Measurements from ENCODE around the gene NTN5.
"Not testable (repeated sequence)": the region's sequence is repeated elsewhere in the genome, so short reads cannot be mapped to it uniquely, and the experiment has no call there.

Gene NTN5

GRCh38 chr19:48672994-48673393 is at the start of gene NTN5:
TSS of gene NTN5 (minus strand) at chr19:48673017. CDS start at chr19:48670986, 2,031 bp downstream.
- no peak for DNase-seq (ENCODE audit: low spot score)

GRCh38 chr19:48722196-48722708 is 49.4 kb upstream of the NTN5 start:
- DNase-seq (ENCODE audit: low spot score): no peak

DNA sequence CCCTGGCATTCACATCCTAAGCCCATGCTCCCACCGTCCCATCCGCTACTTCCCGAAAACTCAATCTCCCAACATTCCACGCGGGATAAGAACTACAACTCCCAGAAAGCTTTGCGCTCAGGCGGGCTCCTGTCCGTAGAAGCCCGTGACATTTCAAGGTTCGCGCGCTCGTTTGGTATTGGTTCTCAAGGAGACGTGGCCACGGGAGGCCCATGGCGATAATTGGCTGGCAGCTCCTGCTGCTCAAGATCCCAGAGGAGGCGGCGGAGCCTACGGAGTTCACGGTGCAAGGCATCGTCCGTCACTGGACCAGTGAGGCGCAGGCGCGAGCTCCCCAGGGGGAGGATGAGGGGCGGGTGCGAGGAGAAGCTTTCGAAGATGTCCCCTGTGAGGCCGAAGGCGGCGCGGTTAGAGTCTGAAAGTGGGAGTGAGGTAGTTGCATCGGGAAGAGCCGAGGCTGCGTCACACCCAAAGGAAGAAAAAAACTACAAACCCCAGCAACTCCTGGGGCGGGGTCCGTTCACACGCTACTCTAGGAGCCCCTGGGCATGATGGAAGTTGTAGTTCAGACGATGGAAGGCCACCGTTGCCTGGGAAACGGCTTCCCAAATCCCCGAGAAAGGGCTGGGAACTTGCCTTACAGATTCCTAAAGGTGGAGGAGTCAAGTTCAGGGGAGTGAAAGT is 47.9 kb upstream of the NTN5 start:
- DNase-seq (ENCODE audit: low spot score): peak; percentile 98

DNA sequence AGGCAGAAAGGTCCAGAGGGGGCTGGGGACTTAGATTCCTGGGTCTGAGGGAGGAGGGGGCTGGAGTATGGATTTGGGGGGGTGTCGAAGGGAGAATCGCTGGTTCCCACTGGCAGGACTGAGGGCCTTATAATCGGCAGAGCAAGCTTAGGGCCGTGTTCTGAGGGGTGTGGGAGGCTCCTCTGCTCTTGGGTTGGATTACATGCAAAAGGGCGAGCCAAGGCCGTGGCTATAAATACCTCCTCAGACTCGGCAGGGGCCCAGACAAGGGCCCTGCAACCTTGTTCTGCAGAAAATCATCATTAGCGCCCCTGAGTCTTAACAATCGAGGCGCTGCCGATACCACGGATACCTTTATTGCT is 47.4 kb upstream of the NTN5 start:
- no peak for DNase-seq (ENCODE audit: low spot score)

- DNase-seq (ENCODE audit: low spot score): no peak
These were observed 46.7 kb upstream of the NTN5 start, which contains the start of gene MAMSTR for GRCh38 chr19:48719263-48720171. TSS of gene MAMSTR (minus strand) at chr19:48719725. CDS start at chr19:48719031, 694 bp downstream.

DNA sequence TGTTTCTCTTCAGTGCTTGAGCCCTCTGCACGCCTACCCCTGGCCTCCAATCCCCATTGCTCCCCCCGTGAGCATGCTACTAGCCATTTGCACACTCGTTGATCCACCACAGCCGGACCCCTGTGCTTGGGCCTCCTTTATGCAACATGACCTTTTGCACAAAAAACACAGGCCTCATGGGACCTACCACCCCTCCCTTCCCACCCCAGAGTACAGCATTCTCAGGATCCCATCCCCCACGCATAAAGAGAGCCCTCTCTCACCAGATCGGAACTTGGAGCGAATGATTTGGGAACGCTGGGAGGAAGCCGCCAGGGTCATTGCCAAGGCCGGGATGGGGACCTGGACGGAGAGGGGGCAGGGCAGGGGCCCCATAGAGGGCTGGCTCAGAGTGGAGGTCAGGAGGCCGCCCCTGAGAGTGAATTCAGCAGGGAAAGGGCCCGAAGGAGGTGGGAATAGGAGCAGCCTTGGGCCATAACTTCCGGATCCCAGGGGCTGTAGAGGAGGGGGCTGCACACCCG is 46.0 kb upstream of the NTN5 start:
- DNase-seq (ENCODE audit: low spot score): no peak

GRCh38 chr19:48718106-48718505 is 45.3 kb upstream of the NTN5 start:
- not testable (repeated sequence) for DNase-seq (ENCODE audit: low spot score)

GRCh38 chr19:48716562-48717291 is 43.9 kb upstream of the NTN5 start:
- no peak for DNase-seq (ENCODE audit: low spot score)

GRCh38 chr19:48715681-48716171 is 42.9 kb upstream of the NTN5 start:
- no peak for DNase-seq (ENCODE audit: low spot score)

DNA sequence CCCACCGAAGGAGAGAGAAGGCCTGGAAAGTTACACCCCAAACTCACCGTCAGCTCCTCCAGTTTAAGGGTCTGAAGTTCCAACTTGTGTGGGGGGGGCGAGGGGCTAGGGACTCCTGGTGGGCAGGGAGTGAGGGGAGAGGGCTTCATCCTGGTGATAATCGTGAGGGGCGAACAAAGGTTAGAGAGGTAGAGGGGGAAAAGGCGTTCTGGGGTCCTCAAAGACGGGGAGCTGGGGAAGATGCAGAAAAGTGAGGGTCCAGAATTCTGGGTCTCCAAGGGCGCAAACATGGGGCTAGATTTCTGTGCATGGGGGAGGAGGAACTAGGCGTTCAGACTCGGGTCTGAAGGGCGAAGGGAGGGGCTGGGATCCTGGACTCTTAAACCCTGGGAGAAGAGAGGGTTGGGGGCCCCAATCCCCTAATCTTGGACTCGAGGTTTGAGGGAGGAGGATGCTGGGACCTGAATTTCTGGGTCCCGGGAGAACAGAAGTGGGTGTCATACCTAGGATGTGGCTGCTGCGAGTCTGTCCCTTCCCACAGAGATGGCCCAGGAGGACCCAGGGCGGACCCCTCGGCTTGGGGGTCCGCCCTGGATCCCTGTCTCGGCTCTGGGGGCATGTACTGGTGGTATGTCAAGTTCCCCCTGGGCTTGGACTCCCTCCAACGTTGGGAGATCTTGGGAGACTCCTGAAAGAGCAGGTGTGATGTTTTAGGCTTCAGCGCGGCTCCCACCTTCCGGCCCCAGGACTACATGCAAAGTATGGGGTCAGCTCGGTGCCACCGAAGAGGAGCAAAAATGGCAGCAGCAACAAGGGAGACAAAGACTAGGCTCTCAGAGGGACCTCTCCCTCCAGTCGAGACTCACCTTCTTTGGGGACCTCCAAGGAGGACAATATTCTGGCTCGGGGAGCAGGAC is 42.2 kb upstream of the NTN5 start:
- no peak for DNase-seq (ENCODE audit: low spot score)

DNA sequence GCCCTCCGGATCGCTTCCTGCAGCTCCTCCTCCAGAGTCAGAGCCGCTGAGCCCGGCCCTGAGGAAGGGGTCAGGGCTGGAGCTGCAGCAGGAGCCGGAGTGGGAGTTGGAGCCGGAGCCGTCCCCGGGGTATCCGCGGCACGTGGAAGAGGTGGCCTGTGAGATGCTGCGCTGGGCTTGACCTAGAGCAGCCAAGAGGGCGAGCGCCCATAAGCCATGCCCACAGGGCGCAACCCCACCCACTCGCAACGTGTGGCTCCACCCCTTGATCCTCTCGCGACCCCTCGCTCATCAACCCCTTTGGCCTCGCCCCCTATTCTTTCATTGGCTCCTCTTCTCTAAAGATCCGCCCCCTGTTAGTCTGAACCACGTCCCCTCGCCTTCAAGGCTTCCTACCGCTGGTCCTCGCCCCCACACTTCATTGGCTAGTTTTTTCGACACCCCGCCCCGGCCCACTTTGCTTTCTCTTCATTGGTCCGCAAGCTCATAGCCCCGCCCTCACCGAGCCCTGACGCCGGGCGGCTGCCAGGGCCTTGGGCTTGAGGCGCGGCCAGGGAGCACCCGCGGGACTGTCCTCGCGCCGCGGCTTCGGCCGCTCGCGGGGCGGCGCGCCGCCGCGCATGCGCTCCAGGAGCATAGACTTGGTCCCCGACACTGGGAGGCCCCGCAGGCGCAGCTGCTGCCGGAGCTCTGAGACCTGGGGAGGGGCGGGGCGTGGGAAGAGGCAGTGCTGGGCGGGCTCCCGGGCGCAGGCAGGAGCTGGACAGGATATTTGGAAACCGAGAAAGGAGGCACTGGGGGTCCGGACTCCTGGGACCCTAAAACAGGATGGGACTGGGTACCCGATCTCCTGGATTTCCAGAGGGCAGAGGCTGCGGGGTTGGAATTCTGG is 41.3 kb upstream of the NTN5 start:
- DNase-seq (ENCODE audit: low spot score): peak; percentile 100

- DNase-seq (ENCODE audit: low spot score): peak; percentile 44
These were observed 40.4 kb upstream of the NTN5 start for GRCh38 chr19:48713041-48713863.

DNA sequence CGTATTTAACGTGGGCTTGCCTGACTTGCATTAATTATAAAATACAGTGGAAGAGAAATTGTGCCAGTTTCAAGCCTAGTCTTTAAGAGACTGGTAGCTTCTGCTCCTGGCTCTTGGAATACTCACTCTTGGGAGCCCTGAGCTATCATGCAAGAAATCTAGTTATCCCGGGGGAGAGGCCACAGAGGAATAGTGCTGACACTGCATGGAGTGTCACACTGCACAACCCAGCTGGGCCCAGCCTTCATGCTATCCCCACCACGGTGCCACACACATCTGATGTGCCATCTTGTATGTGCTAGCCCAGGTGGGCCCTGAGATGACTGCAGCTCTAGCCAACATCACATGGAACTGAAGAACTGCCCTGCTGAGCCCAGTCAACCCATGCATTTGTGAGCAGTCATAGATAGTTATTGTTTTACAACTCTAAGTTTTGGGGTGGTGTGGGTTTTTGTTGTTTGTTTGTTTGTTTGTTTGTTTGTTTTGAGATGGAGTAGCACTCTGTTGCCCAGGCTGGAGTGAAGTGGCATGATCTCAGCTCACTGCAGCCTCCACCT is 38.4 kb upstream of the NTN5 start:
- no peak for DNase-seq (ENCODE audit: low spot score)

DNA sequence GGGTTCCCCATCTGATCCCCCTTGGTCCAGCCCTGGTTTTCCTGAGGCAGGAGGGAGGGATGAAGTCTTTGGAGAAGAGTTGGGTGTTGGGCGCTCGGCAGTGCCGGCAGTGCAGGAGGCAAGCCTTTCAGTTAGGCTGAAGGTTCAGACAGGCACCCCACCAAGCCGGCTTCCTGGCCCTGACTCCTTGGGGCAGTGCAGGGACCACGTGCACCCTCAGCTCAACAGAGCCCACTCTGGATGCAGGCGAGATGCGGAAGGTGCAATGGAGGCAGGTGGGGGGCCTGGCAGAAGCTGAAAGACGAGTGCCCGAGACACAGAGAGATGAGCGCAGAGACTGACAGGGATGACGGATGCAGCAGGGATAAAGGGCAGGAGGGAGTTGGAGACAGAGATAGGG is 35.7 kb upstream of the NTN5 start:
- no peak for DNase-seq (ENCODE audit: low spot score)

DNA sequence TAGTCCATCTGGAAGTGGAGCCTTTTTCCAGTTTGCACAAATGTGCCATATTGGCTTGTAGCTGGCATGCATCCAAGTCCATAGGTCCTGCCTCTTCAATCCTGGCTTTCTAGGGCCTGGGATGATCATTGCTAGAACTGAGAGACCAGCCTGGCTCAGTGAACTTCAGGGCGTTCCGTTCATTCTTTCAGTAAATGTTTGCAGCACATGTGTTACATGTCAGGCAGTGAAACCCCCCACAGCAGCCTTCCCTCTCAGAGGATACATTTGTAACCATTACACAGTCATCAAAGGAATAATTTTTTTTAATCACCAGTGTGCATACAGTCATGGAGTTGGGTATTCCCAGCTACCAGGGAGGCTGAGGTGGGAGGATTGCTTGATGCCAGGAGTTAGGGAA is 32.6 kb upstream of the NTN5 start:
- DNase-seq (ENCODE audit: low spot score): no peak

DNA sequence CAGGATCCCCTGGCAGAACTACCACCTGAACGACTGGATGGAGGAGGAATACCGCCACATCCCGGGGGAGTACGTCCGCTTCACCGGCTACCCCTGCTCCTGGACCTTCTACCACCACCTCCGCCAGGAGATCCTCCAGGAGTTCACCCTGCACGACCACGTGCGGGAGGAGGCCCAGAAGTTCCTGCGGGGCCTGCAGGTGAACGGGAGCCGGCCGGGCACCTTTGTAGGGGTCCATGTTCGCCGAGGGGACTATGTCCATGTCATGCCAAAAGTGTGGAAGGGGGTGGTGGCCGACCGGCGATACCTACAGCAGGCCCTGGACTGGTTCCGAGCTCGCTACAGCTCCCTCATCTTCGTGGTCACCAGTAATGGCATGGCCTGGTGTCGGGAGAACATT is 30.5 kb upstream of the NTN5 start:
- no peak for DNase-seq (ENCODE audit: low spot score)

DNA sequence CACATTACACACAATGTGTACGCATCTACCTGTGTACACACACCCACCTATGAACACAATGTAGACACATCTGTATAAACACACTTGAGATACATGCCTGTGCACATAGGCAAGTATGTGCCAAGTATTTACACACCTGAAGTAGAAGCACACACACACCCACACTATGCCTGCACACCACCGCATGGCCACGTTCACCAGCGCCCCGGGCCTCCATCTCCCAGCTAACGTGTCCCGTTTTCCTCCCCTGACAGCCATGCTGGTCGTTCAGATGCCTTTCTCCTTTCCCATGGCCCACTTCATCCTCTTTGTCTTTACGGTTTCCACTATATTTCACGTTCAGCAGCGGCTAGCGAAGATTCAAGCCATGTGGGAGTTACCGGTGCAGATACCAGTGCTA is 29.9 kb upstream of the NTN5 start:
- DNase-seq (ENCODE audit: low spot score): no peak

GRCh38 chr19:48698046-48698445 is 25.2 kb upstream of the NTN5 start:
- peak; percentile 44 for DNase-seq (ENCODE audit: low spot score)
